H1 (cell line): ENCODE results near the gene C12orf56. TPM values are rescaled to one million over a fixed set of nuclear protein-coding genes. Genes with fewer than 3 reads are reported as not detected.

Experiments
- CTCF ChIA-PET: fragments of 300-600 bp; sonication (Branson Sonifier 250); formaldehyde crosslinking; loops from one replicate; lab custom pipeline; 2021; ENCODE audit not compliant: partially characterized antibody; lab: Charles Lee
- POLR2A ChIA-PET: fragments of 300-600 bp; sonication (Branson Sonifier 250); formaldehyde crosslinking; loops from one replicate; lab custom pipeline; 2021; ENCODE audit warnings: inconsistent platforms; ENCODE audit not compliant: partially characterized antibody; lab: Charles Lee
- DNase-seq, 2 experiments: peaks; one replicate each; pipeline versions ENCODE4 v3.0.0 to v3.0.0-alpha.2; 2010 to 2022; ENCODE audit warnings: low spot score in 2 of 2, low read depth in 1 of 2, mixed read lengths in 1 of 2
- FAIRE-seq: peaks from 2 replicates; lab custom pipeline; 2011; peaks lifted over from hg19 to GRCh38; lab: Jason Lieb, UNC
- H2AFZ ChIP-seq: 2 replicates; pipeline ENCODE4 v1.8.1; 2012; ENCODE audit warnings: low read length, inconsistent platforms
- H2AK5ac ChIP-seq: 2 replicates; pipeline ENCODE4 v1.6.1; 2013; ENCODE audit warnings: low read depth, low read length
- H2BK120ac ChIP-seq: replicated peaks from 2 replicates; pipeline ENCODE3; 2013; ENCODE audit warnings: low read depth, low read length, inconsistent platforms
- H2BK12ac ChIP-seq: 2 replicates; pipeline ENCODE4 v1.6.1; 2013; ENCODE audit warnings: low read depth, low read length
- H2BK15ac ChIP-seq: 2 replicates; pipeline ENCODE4 v1.6.1; 2013; ENCODE audit warnings: low read length
- H2BK20ac ChIP-seq: 2 replicates; pipeline ENCODE4 v1.6.1; 2013; ENCODE audit warnings: low read length
- H2BK5ac ChIP-seq: 2 replicates; pipeline ENCODE4 v1.6.1; 2013; ENCODE audit warnings: low read depth, low read length
- H3K14ac ChIP-seq: 2 replicates; pipeline ENCODE4 v1.6.1; 2013; ENCODE audit warnings: inconsistent platforms; ENCODE audit not compliant: insufficient read length
- H3K18ac ChIP-seq: 2 replicates; pipeline ENCODE4 v1.6.1; 2013; ENCODE audit warnings: low read length; ENCODE audit errors: extremely low read depth
- H3K23ac ChIP-seq: 2 replicates; pipeline ENCODE4 v1.6.1; 2013; ENCODE audit warnings: inconsistent platforms; ENCODE audit not compliant: insufficient read length
- H3K23me2 ChIP-seq: 2 replicates; pipeline ENCODE4 v1.6.1; 2013; ENCODE audit warnings: low read depth, low read length
- H3K27ac ChIP-seq: 2 replicates; pipeline ENCODE4 v1.6.1; 2011; ENCODE audit warnings: low read depth, low read length, inconsistent platforms
- H3K27me3 ChIP-seq, 4 experiments: replicated peaks in 1 of 4; 1 replicate in 1 of 4; 2 replicates in 3 of 4; pipeline versions ENCODE4 v1.6.1 to v1.8.1; 2011 to 2013; ENCODE audit warnings: low read length in 3 of 4, mild to moderate bottlenecking in 3 of 4, inconsistent platforms in 2 of 4, mixed read lengths in 2 of 4, moderate library complexity in 1 of 4; ENCODE audit not compliant: control insufficient read depth in 3 of 4, insufficient read depth in 3 of 4; ENCODE audit errors: extremely low read depth in 1 of 4
- H3K36me3 ChIP-seq, 4 experiments: 2 replicates each; pipeline versions ENCODE4 v1.6.1 to v1.8.1; 2011 to 2013; ENCODE audit warnings: mild to moderate bottlenecking in 4 of 4, low read length in 3 of 4, moderate library complexity in 2 of 4, control low read depth in 1 of 4, inconsistent platforms in 1 of 4; ENCODE audit not compliant: insufficient read depth in 4 of 4, control insufficient read depth in 2 of 4
- H3K4ac ChIP-seq: replicated peaks from 2 replicates; pipeline ENCODE3; 2013; ENCODE audit warnings: low read length, low read depth, mixed read lengths, inconsistent platforms; ENCODE audit not compliant: insufficient read length
- H3K4me1 ChIP-seq, 4 experiments: replicated peaks in 1 of 4; 1 replicate in 1 of 4; 2 replicates in 3 of 4; pipeline versions ENCODE4 v1.6.1 to v1.8.1; 2011 to 2013; ENCODE audit warnings: low read length in 3 of 4, inconsistent platforms in 2 of 4, mixed read lengths in 1 of 4; ENCODE audit not compliant: insufficient read depth in 4 of 4, control insufficient read depth in 3 of 4
- H3K4me2 ChIP-seq, 2 experiments: 2 replicates each; pipeline versions ENCODE4 v1.6.1 to v1.8.1; 2011 to 2013; ENCODE audit warnings: low read depth in 2 of 2, low read length in 2 of 2, control low read depth in 1 of 2, inconsistent platforms in 1 of 2, mild to moderate bottlenecking in 1 of 2; ENCODE audit not compliant: insufficient read depth in 1 of 2
- H3K4me3 ChIP-seq, 4 experiments: fragments of 200-600, 300-600 bp in 1 of 4; sonication (generic), shearing (Covaris generic), sonication (Bioruptor Twin) in 1 of 4; 2 replicates each; pipeline versions ENCODE4 v1.5.1 to v1.8.1; 2011 to 2016; ENCODE audit warnings: low read length in 4 of 4, low read depth in 3 of 4, control low read depth in 2 of 4, inconsistent platforms in 2 of 4, mild to moderate bottlenecking in 2 of 4, mixed read lengths in 1 of 4, moderate library complexity in 1 of 4; ENCODE audit not compliant: insufficient read depth in 2 of 4; ENCODE audit errors: extremely low read depth in 1 of 4
- H3K56ac ChIP-seq: replicated peaks from 2 replicates; pipeline ENCODE3; 2013; ENCODE audit warnings: low read depth, mild to moderate bottlenecking, mixed read lengths, low read length, inconsistent platforms; ENCODE audit not compliant: insufficient read length
- H3K79me1 ChIP-seq: 2 replicates; pipeline ENCODE4 v1.6.1; 2013; ENCODE audit warnings: low read depth, low read length, control low read depth
- H3K79me2 ChIP-seq, 2 experiments: 2 replicates each; pipeline versions ENCODE4 v1.6.1 to v1.8.1; 2012 to 2013; ENCODE audit warnings: low read length in 2 of 2, mild to moderate bottlenecking in 2 of 2, inconsistent platforms in 1 of 2; ENCODE audit not compliant: insufficient read depth in 2 of 2, control insufficient read depth in 1 of 2
- H3K9ac ChIP-seq, 4 experiments: replicated peaks in 1 of 4; 1 replicate in 1 of 4; 2 replicates in 3 of 4; pipeline versions ENCODE4 v1.6.1 to v1.8.1; 2011 to 2013; ENCODE audit warnings: low read depth in 3 of 4, low read length in 3 of 4, control low read depth in 2 of 4, mild to moderate bottlenecking in 2 of 4, moderate library complexity in 2 of 4, inconsistent platforms in 1 of 4; ENCODE audit errors: extremely low read depth in 1 of 4
- H3K9me3 ChIP-seq, 2 experiments: 2 replicates each; pipeline versions ENCODE4 v1.6.1 to v1.8.1; 2012 to 2013; ENCODE audit warnings: mild to moderate bottlenecking in 2 of 2, moderate library complexity in 2 of 2, control low read depth in 1 of 2, inconsistent platforms in 1 of 2, low read depth in 1 of 2, low read length in 1 of 2, mixed read lengths in 1 of 2; ENCODE audit not compliant: insufficient read depth in 2 of 2
- H4K20me1 ChIP-seq, 2 experiments: replicated peaks in 1 of 2; 2 replicates each; pipeline versions ENCODE3 to v1.8.1; 2011 to 2013; ENCODE audit warnings: inconsistent platforms in 2 of 2, low read length in 2 of 2, mild to moderate bottlenecking in 1 of 2; ENCODE audit not compliant: insufficient read depth in 2 of 2, control insufficient read depth in 1 of 2
- H4K5ac ChIP-seq: 2 replicates; pipeline ENCODE4 v1.6.1; 2013; ENCODE audit warnings: low read length, low read depth, mixed read lengths, inconsistent platforms; ENCODE audit not compliant: insufficient read length
- H4K8ac ChIP-seq: 2 replicates; pipeline ENCODE4 v1.8.0; 2013; ENCODE audit warnings: mild to moderate bottlenecking, moderate library complexity, low read length, inconsistent platforms; ENCODE audit not compliant: insufficient read depth; ENCODE audit errors: extremely low read depth
- H4K91ac ChIP-seq: replicated peaks from 2 replicates; pipeline ENCODE3; 2013; ENCODE audit warnings: low read length, mixed read lengths, inconsistent platforms; ENCODE audit not compliant: insufficient read length
- MAFK ChIP-seq: IDR thresholded peaks from 2 replicates; pipeline ENCODE4 v1.6.1; 2012; ENCODE audit warnings: low read depth, mild to moderate bottlenecking, improper control_type of control experiment, low read length
- WGBS, 2 experiments: shearing (Covaris generic) in 1 of 2; methylation state at CpG; one replicate each; pipeline versions ENCODE4 v1.1.6 to v1.1.7; 2013 to 2015; ENCODE audit warnings: low lambda C conversion rate in 2 of 2, mixed read lengths in 2 of 2, inconsistent platforms in 1 of 2, low coverage in 1 of 2, missing lambda C conversion rate in 1 of 2; ENCODE audit not compliant: insufficient replicate concordance in 2 of 2, insufficient coverage in 1 of 2, insufficient read length in 1 of 2; ENCODE audit errors: extremely low coverage in 1 of 2, missing lambda C conversion rate in 1 of 2; 5-methylcytosine and 5-hydroxymethylcytosine counted together
- polyA plus RNA-seq, 7 experiments: library from polyadenylated mRNA; depleted of rRNA in 3 of 7; stranded (reverse) in 5 of 7; unstranded in 2 of 7; fragments of >200 nt in 5 of 7; fragments of 200-250 nt in 2 of 7; gene quantifications; 1 replicate in 5 of 7; 2 replicates in 1 of 7; 4 replicates in 1 of 7; pipeline versions ENCODE4 v1.2.1 to v1.2.3, GENCODE V29; 2011 to 2013; ENCODE audit warnings: missing spikeins in 2 of 7, mixed read lengths in 2 of 7
- total RNA-seq: library from RNA; stranded (reverse); fragmentation: NEBNext Ultra II Directional; extraction: Animal tissue kit (Norgen Biotek cat#: 25700); gene quantifications from 2 replicates; pipeline ENCODE4 v1.2.1, GENCODE V29; 2021

The C12orf56 gene
- total and polyA plus RNA-seq, 2 of the 8 experiments (the other 6 are each of a cell fraction or from before 2014, with no cell fraction given): 1.1 to 2.9 TPM

DNA sequence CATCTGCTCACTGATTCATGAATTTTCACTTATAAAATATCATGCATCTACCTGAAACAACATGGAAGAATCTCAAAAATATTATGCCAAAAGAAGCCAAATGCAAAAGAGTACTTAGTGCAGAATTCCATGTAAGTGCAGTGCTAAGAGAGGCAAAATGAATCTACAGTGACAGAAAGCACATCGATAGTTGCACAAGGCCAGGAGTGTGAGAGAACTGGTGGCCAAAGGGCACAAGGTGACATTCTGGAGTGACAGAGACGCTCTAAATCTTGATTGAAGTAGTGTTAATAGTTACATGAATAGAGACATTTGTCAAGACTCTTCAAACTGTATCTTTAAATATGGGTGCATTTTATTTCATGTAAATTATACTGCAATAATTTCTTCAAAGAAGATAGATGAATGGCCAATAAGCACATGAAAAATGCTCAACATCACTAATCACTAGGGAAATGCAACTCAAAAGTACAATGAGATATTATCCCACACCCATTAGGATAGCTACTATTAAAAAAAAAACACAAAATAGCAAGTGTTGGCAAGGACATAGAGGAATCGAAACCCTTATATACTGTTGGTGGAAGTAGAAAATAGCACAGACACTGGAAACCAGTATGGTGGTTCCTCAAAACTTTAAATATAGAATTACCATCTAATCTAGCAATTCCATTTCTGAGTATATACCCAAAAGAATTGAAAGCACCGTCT is 96.7 kb downstream of the C12orf56 start:
- Histone ChIP-seq H3K14ac (no peak overlapping the region), H3K27me3 (no peaks in the 10 kb centered on the region), H3K4me2 (no peak overlapping the region), H4K8ac (no peak overlapping the region), H2BK12ac (peak overlapping the region; percentile 70; the same call in 1 of the 2 replicates), H3K18ac (no peak overlapping the region; the same call in 1 of the 2 replicates), H4K20me1 (no peaks in the 10 kb centered on the region), H3K36me3 (no peaks in the 10 kb centered on the region), H3K27ac (no peak overlapping the region), H2BK20ac (peak overlapping the region; percentile 84; the same call in 1 of the 2 replicates), H3K23me2 (no peaks in the 10 kb centered on the region), H3K9ac (no peak overlapping the region), H3K4me1 (no peaks in the 10 kb centered on the region), H4K91ac (peak overlapping the region; percentile 75), H3K56ac (no peak overlapping the region), H3K4ac (no peak overlapping the region), H3K4me3 (no peak overlapping the region), H3K23ac (no peak overlapping the region), H3K79me1 (no peaks in the 10 kb centered on the region), H3K9me3 (no peaks in the 10 kb centered on the region), H3K79me2 (no peaks in the 10 kb centered on the region), H2BK120ac (no peak overlapping the region), H2AFZ (no peak overlapping the region), H2BK5ac (no peak overlapping the region), H4K5ac (no peak overlapping the region), H2BK15ac (no peak overlapping the region), H2AK5ac (no peak overlapping the region)
- DNase-seq: no peak
- CTCF ChIA-PET: no interaction called here
- POLR2A ChIA-PET: interaction anchor here (0.7 to 1.6 kb wide), 2 partner anchors 12 to 350 kb away, joined by 3 to 5 read pairs; no protein-coding TSS in a partner anchor
- 94% methylated on average over 4 of the region's 4 CpGs; no CpG with 5 or more reads in 1 of the 2 experiments for WGBS, 2 experiments
- no peak for TF ChIP-seq MAFK
- no peak for FAIRE-seq
